Measurements from ENCODE around the gene STAT5B.
A peak's percentile ranks its signal among the peaks of the same experiment; 100 is the strongest.

Gene STAT5B

DNA sequence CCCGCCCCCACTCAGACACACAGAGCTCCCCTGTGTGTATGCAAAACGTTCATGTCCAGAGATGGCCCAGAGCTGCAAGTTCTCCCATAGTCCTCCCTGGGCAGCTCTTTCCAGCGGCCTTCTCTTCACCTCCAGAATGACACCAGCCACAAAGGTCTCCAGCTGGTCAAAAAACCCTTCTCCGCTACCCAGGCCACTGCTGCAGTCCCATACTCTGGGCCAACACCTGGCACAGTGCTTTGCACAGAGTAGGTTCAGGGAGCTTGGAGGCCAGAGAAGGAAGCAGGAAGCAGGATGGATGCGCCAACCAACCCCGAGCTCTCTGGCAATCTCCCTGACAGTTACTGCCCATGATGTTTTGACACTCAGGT, 1.1 kb upstream of the STAT5B start:
- TF ChIP-seq YY1 (IDR thresholded peaks at IDR 0.05; ENCODE audit: low read depth) (no peak), FOXM1 (IDR thresholded peaks at IDR 0.05; ENCODE audit: borderline replicate concordance, low read depth) (no peak), ZBTB7A (IDR thresholded peaks at IDR 0.05; ENCODE audit: low read depth) (no peak), CEBPB (IDR thresholded peaks at IDR 0.05) (no peak), TAF1 (IDR thresholded peaks at IDR 0.05; ENCODE audit: low read depth) (no peak), NFIC (IDR thresholded peaks at IDR 0.05) (no peak), EP300 (IDR thresholded peaks at IDR 0.05; ENCODE audit: borderline replicate concordance) (no peak), EGR1 (IDR thresholded peaks at IDR 0.05) (no peak), CREB1 (IDR thresholded peaks at IDR 0.05; ENCODE audit: low read depth) (no peak), RAD21 (IDR thresholded peaks at IDR 0.05; ENCODE audit: low read depth) (no peak), TCF12 (IDR thresholded peaks at IDR 0.05; ENCODE audit: low read depth) (no peak), TEAD4 (IDR thresholded peaks at IDR 0.05) (no peak)
- TF ChIP-seq, protein P1, sequence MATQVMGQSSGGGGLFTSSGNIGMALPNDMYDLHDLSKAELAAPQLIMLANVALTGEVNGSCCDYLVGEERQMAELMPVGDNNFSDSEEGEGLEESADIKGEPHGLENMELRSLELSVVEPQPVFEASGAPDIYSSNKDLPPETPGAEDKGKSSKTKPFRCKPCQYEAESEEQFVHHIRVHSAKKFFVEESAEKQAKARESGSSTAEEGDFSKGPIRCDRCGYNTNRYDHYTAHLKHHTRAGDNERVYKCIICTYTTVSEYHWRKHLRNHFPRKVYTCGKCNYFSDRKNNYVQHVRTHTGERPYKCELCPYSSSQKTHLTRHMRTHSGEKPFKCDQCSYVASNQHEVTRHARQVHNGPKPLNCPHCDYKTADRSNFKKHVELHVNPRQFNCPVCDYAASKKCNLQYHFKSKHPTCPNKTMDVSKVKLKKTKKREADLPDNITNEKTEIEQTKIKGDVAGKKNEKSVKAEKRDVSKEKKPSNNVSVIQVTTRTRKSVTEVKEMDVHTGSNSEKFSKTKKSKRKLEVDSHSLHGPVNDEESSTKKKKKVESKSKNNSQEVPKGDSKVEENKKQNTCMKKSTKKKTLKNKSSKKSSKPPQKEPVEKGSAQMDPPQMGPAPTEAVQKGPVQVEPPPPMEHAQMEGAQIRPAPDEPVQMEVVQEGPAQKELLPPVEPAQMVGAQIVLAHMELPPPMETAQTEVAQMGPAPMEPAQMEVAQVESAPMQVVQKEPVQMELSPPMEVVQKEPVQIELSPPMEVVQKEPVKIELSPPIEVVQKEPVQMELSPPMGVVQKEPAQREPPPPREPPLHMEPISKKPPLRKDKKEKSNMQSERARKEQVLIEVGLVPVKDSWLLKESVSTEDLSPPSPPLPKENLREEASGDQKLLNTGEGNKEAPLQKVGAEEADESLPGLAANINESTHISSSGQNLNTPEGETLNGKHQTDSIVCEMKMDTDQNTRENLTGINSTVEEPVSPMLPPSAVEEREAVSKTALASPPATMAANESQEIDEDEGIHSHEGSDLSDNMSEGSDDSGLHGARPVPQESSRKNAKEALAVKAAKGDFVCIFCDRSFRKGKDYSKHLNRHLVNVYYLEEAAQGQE (IDR thresholded peaks at IDR 0.05; ENCODE audit: low read depth), result no peak
- TF ChIP-seq, protein P2, sequence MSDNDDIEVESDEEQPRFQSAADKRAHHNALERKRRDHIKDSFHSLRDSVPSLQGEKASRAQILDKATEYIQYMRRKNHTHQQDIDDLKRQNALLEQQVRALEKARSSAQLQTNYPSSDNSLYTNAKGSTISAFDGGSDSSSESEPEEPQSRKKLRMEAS (IDR thresholded peaks at IDR 0.05), result no peak
- TF ChIP-seq, protein P3, sequence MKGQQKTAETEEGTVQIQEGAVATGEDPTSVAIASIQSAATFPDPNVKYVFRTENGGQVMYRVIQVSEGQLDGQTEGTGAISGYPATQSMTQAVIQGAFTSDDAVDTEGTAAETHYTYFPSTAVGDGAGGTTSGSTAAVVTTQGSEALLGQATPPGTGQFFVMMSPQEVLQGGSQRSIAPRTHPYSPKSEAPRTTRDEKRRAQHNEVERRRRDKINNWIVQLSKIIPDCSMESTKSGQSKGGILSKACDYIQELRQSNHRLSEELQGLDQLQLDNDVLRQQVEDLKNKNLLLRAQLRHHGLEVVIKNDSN (IDR thresholded peaks at IDR 0.05), result no peak

DNA sequence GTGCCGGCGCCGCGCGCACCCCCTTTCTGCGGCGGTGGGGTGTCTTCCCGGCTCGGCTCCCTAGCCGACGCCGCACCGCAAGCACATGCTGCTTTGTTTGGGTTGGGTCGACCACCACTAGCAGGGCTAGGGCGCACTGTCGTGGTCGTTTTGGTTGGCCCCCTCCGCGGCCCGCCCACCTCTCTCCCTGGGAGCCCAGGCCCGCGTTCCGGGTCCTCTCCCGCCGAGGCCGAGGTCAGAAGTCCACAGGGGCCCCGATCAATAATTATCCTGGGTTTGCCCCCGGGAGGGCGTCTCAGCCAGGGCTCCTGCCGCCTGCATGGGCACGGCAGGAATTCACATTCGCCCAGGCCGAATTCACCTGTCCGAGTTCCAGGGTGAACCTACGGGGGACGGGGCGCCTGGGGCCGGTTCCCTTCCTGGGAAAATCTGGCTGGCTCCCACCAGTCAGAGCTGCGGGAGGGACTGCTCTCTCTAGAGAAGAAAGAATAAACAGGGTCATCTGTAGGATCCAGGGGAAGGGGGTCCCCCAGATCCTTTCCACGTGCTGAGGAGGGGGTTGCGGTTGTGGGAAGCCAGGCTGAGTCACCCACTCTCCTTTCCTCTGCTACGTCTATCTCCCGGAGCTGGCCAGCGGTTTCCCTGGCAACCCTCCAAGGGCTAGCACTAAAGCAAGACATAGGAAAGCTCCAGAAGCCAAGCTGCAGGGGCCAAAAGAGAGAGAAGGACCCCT, 584 bp upstream of the STAT5B start:
- TF ChIP-seq, protein P3 (IDR thresholded peaks at IDR 0.05), result no peak
- TF ChIP-seq, protein P1 (IDR thresholded peaks at IDR 0.05; ENCODE audit: low read depth), result peak; percentile 46; the same call in 1 of the 2 replicates
- TF ChIP-seq ZBTB7A (IDR thresholded peaks at IDR 0.05; ENCODE audit: low read depth) (peak; percentile 59; the same call in 1 of the 2 replicates), NFIC (IDR thresholded peaks at IDR 0.05) (peak; percentile 58)
- TF ChIP-seq, protein P2 (IDR thresholded peaks at IDR 0.05), result peak; percentile 39; the same call in 1 of the 2 replicates

DNA sequence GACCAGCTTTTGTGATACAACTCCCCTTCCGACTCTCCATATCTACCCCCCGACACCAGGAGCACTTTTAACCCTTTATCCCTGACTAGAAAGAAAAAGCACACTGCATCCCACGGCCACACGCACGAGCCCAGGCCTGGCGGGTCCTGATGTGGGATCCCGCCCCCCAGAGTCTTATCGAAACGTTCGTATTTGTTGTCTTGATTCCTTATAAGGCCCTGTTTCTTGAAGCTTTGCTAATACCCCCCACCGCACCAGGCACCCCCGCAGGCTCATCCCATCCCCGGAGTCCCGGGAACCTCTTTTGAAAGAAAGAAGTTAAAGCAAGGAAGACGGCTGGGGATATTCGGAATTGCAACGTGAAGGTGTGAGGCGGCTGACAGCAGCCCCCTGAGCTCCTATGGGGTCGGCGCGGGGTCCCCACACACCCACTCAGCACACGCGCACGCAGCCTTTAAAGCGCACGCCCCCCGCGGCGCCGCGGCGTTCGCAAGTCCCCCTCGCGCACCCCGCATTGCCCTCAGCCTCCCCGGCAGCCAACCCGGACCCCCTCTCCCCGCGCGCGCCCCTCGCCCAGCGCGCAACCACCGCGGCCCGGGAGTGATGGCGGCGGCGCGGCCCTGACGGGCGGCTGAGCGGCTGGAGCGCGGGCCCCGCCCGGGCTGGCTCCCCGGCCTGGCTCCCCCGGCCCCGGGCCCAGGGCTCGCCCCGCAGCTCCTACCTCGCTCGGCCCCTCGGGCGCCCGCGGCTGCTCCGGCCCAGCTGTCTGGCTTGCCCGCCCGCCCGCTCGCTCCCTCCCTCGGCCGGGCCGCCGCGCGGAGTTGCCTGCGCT, 448 bp downstream of the STAT5B start:
- TF ChIP-seq EGR1 (IDR thresholded peaks at IDR 0.05), result no peak
- TF ChIP-seq, protein P2 (IDR thresholded peaks at IDR 0.05), result no peak
- TF ChIP-seq ZBTB7A (IDR thresholded peaks at IDR 0.05; ENCODE audit: low read depth), result peak; percentile 62; the same call in 1 of the 2 replicates
- 0 out of 2 replicates have a peak, but pooled peaks have one; percentile 62 for TF ChIP-seq YY1 (IDR thresholded peaks at IDR 0.05; ENCODE audit: low read depth)

DNA sequence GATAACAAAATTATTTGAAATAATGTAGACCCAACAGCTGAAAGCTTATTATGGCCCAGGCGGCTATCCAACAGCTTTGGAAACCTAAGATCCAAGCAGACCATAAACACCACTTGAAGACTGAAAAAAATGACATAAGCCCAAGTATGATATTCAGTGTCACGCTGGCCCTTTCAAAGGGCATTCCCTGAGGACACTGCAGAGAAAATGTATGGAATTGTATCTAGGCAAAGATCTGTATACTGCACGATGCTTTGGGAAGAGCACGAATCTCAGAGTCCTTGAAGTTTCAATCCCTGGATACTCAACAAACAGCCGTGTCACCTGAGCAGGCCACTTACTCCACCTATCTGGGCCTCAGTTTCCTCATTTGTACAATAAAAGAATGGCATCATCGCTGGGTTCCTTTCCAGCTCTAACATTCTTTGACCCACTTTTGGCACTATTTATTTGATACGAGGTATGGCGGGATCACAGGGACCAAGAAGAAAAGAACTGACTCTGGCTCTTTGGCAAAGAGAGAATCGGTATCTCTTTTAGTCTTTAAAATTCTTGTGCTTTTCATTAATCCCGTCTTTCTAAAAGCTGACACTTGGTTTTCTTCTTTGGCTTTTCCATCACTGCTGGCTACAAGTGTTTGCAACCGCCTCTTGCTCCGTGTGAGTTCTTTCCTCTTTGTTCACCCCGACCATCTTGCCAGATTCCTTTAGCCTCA, 1.2 kb downstream of the STAT5B start:
- TF ChIP-seq, protein P1 (IDR thresholded peaks at IDR 0.05; ENCODE audit: low read depth), result no peak
- TF ChIP-seq YY1 (IDR thresholded peaks at IDR 0.05; ENCODE audit: low read depth) (no peak), NFIC (IDR thresholded peaks at IDR 0.05) (no peak)

All from Ishikawa (cell line).